ENCODE data around the gene IPO5. TPM values are rescaled to one million over a fixed set of nuclear protein-coding genes. Genes with fewer than 3 reads are reported as not detected.

Gene IPO5
- total RNA-seq, 1 experiment from 2014 or later = 301 TPM

- ATAC-seq = no peak
- no peak for TF ChIP-seq ATF1 (CRISPR knock-in tag; IDR thresholded peaks at IDR 0.05)
- no peak for TF ChIP-seq EMX1 (CRISPR knock-in tag; IDR thresholded peaks at IDR 0.05)
- no peak for TF ChIP-seq ZNF532 (CRISPR knock-in tag; IDR thresholded peaks at IDR 0.05; ENCODE audit: borderline replicate concordance)
- TF ChIP-seq NR2C2 (CRISPR knock-in tag; IDR thresholded peaks at IDR 0.05) = no peak
- TF ChIP-seq USF1 (CRISPR knock-in tag; IDR thresholded peaks at IDR 0.05) = no peak
- no peak for TF ChIP-seq OVOL2 (CRISPR knock-in tag; IDR thresholded peaks at IDR 0.05; ENCODE audit: borderline replicate concordance)
- no peak for TF ChIP-seq RORB (CRISPR knock-in tag; IDR thresholded peaks at IDR 0.05)
- TF ChIP-seq JUN (CRISPR knock-in tag; IDR thresholded peaks at IDR 0.05) = no peak
- CTCF ChIA-PET = interaction anchor here (2.1 kb wide), 1 partner anchor 119 kb away, joined by 6 read pairs; no protein-coding TSS in a partner anchor
- H3K36me3 Mint-ChIP-seq = peaks cover 3% of the 10 kb centered on the region; the same call in 1 of the 2 replicates
- 0 out of 2 replicates have a peak overlapping the region, but pooled peaks have one; percentile 23 for H3K27ac Mint-ChIP-seq
- no peaks in the 10 kb centered on the region for H3K27me3 Mint-ChIP-seq (ENCODE audit: low read depth)
- POLR2A ChIA-PET = no interaction called here
- peak overlapping the region; percentile 92 for H3K4me3 Mint-ChIP-seq
- no peaks in the 10 kb centered on the region for H3K9me3 Mint-ChIP-seq
- H3K4me1 Mint-ChIP-seq = peaks cover 24% of the 10 kb centered on the region
- no peak for DNase-seq (ENCODE audit: low spot score)
These were observed 21.3 kb downstream of the IPO5 start for GRCh38 chr13:97974773-97975172.

- ChIA-PET CTCF (interaction anchor here (0.5 to 2.1 kb wide), 2 partner anchors 119 to 321 kb away, joined by 3 to 6 read pairs; no protein-coding TSS in a partner anchor), POLR2A (interaction anchor here (1.0 kb wide), 1 partner anchor 119 kb away, joined by 3 read pairs; no protein-coding TSS in a partner anchor)
- ATAC-seq (no peak), DNase-seq (ENCODE audit: low spot score) (no peak)
- peak overlapping the region; percentile 96 for H3K27ac Mint-ChIP-seq
- peaks cover 29% of the 10 kb centered on the region for H3K4me1 Mint-ChIP-seq
- H3K4me3 Mint-ChIP-seq = peak overlapping the region; percentile 92
- TF ChIP-seq AFF4 (CRISPR knock-in tag; IDR thresholded peaks at IDR 0.05; ENCODE audit: borderline replicate concordance) (0 out of 2 replicates have a peak, but pooled peaks have one; percentile 17), NFE2L1 (CRISPR knock-in tag; IDR thresholded peaks at IDR 0.05) (no peak)
- peaks cover 3% of the 10 kb centered on the region; the same call in 1 of the 2 replicates for H3K36me3 Mint-ChIP-seq
- H3K9me3 Mint-ChIP-seq = no peaks in the 10 kb centered on the region
- no peaks in the 10 kb centered on the region for H3K27me3 Mint-ChIP-seq (ENCODE audit: low read depth)
These were observed 21.9 kb downstream of the IPO5 start for GRCh38 chr13:97975280-97975847.

GRCh38 chr13:97975848-97976609 lies 22.6 kb downstream of the IPO5 start:
- Mint-ChIP-seq H3K36me3 (peaks cover 3% of the 10 kb centered on the region; the same call in 1 of the 2 replicates), H3K4me3 (peak overlapping the region; percentile 92), H3K4me1 (peaks cover 31% of the 10 kb centered on the region), H3K27ac (peak overlapping the region; percentile 96), H3K27me3 (ENCODE audit: low read depth) (no peaks in the 10 kb centered on the region), H3K9me3 (no peaks in the 10 kb centered on the region)
- ATAC-seq (peak; percentile 87), DNase-seq (ENCODE audit: low spot score) (peak; percentile 89)
- POLR2A ChIA-PET = interaction anchor here (1.0 kb wide), 1 partner anchor 120 kb away, joined by 3 read pairs; no protein-coding TSS in a partner anchor
- CTCF ChIA-PET = interaction anchor here (0.5 to 2.1 kb wide), 2 partner anchors 120 to 321 kb away, joined by 3 to 6 read pairs; no protein-coding TSS in a partner anchor
- no peak for TF ChIP-seq ZNF532 (CRISPR knock-in tag; IDR thresholded peaks at IDR 0.05; ENCODE audit: borderline replicate concordance)
- no peak for TF ChIP-seq MYBL2 (CRISPR knock-in tag; IDR thresholded peaks at IDR 0.05)
- TF ChIP-seq PRRX2 (CRISPR knock-in tag; IDR thresholded peaks at IDR 0.05) = 0 out of 2 replicates have a peak, but pooled peaks have one; percentile 53
- TF ChIP-seq PREB (CRISPR knock-in tag; IDR thresholded peaks at IDR 0.05; ENCODE audit: borderline replicate concordance) = no peak

Measured in WTC11 (cell line).